Activated T-cell treated with anti-CD3 and anti-CD28 coated beads, Interleukin-2, amount 50 U/mL, for 72 hours (primary cell): Measurements from ENCODE around the gene MMP24. TPM values are rescaled to one million over a fixed set of nuclear protein-coding genes. Genes with fewer than 3 reads are reported as not detected.
A peak's percentile ranks its signal among the peaks of the same experiment; 100 is the strongest.

Experiments
- ATAC-seq, 2 donors: fragments of 150-1000 bp; cut with Tn5 transposase; replicated peaks in 1 of 2; 2 replicates each; pipeline ENCODE4 v1.10.0; 2021; ENCODE audit warnings: moderate library complexity in 2 of 2, mild to moderate bottlenecking in 1 of 2
- DNase-seq, 2 donors: peaks; one replicate each; pipeline ENCODE4 v3.0.0; 2021 to 2022; ENCODE audit warnings: mixed read lengths in 1 of 2
- H3K27ac Mint-ChIP-seq: one replicate; pipeline ENCODE4 v1.8.0; 2022; ENCODE audit warnings: mild to moderate bottlenecking, moderate library complexity, mixed read lengths
- H3K27me3 Mint-ChIP-seq: one replicate; pipeline ENCODE4 v1.8.0; 2022; ENCODE audit warnings: low read depth, mixed read lengths
- H3K36me3 Mint-ChIP-seq, 2 donors: one replicate each; pipeline ENCODE4 v1.8.0; 2022; ENCODE audit warnings: mixed read lengths in 2 of 2, mild to moderate bottlenecking in 1 of 2; ENCODE audit not compliant: insufficient read depth in 2 of 2
- H3K4me1 Mint-ChIP-seq: one replicate; pipeline ENCODE4 v1.8.0; 2022; ENCODE audit warnings: low read depth, mixed read lengths
- H3K4me3 Mint-ChIP-seq, 2 donors: one replicate each; pipeline ENCODE4 v1.8.0; 2022; ENCODE audit warnings: mild to moderate bottlenecking in 2 of 2, mixed read lengths in 2 of 2, moderate library complexity in 2 of 2
- H3K9me3 Mint-ChIP-seq, 2 donors: one replicate each; pipeline ENCODE4 v1.8.0; 2022; ENCODE audit warnings: mixed read lengths in 2 of 2
- total RNA-seq, 2 donors: library from RNA; stranded (reverse); gene quantifications; one replicate each; pipeline ENCODE4 v1.2.3, GENCODE V29; 2022

The MMP24 gene
- total RNA-seq, 2 donors from 2014 or later, result not detected

DNA sequence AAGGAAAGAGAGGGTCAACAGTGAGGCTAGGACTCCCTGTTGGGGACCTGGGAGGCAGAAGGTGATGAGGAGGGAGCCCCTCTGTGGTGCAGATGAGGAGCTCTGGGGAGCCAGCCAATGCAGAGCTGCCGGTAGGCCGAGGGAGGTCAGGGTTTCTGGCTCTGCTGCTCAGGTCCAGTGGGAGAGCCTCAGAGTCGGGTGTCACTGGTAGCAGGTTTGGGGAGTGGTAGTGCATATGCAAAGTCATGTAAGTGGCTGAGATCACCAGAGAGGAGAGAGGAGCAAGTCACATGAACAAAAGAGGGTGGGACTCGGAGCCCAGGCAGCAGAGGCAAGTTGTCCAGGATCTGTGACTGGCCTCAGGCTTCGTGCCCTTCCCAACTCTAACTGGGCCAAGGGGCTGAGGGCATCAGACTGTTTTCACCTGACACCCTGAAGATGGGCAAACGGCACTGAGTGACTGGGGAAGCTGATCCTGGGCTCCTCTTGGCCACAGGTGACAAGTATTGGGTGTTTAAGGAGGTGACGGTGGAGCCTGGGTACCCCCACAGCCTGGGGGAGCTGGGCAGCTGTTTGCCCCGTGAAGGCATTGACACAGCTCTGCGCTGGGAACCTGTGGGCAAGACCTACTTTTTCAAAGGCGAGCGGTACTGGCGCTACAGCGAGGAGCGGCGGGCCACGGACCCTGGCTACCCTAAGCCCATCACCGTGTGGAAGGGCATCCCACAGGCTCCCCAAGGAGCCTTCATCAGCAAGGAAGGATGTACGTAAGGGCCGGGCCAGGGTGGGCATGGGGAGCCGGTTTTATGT, 44.8 kb downstream of the MMP24 start:
- Mint-ChIP-seq H3K27ac (peak overlapping the region; percentile 71), H3K36me3 (no peaks in the 10 kb centered on the region), H3K9me3 (no peaks in the 10 kb centered on the region), H3K4me1 (peaks cover under 1% of the 10 kb centered on the region), H3K27me3 (no peaks in the 10 kb centered on the region), H3K4me3 (no peak overlapping the region)
- DNase-seq (no peak), ATAC-seq (no peak)

DNA sequence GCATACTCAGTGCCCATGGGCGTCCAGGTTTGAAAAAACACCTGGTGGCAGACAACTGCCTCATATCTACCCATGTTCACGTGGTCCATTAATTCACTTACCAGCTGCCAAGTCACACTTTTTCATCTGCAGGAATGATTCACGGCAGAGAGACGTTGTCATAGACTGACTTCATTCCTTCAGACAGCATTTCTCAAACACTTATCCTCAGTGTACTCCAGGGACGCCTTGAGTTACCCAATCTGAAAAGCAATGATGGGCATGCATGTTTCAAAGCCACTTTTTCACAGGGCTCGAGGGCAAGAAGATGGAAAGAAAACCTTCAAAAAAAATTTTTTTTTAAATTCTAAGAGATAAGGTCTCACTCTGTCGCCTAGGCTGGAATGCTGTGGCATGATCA, 45.4 kb downstream of the MMP24 start:
- no peaks in the 10 kb centered on the region for H3K9me3 Mint-ChIP-seq
- H3K27me3 Mint-ChIP-seq, result no peaks in the 10 kb centered on the region
- H3K4me3 Mint-ChIP-seq, result no peak overlapping the region
- ATAC-seq (no peak), DNase-seq (no peak)
- H3K27ac Mint-ChIP-seq, result no peak overlapping the region
- H3K36me3 Mint-ChIP-seq, result peaks cover 0 to under 1% of the 10 kb centered on the region in 2 donors
- peaks cover 7% of the 10 kb centered on the region for H3K4me1 Mint-ChIP-seq

DNA sequence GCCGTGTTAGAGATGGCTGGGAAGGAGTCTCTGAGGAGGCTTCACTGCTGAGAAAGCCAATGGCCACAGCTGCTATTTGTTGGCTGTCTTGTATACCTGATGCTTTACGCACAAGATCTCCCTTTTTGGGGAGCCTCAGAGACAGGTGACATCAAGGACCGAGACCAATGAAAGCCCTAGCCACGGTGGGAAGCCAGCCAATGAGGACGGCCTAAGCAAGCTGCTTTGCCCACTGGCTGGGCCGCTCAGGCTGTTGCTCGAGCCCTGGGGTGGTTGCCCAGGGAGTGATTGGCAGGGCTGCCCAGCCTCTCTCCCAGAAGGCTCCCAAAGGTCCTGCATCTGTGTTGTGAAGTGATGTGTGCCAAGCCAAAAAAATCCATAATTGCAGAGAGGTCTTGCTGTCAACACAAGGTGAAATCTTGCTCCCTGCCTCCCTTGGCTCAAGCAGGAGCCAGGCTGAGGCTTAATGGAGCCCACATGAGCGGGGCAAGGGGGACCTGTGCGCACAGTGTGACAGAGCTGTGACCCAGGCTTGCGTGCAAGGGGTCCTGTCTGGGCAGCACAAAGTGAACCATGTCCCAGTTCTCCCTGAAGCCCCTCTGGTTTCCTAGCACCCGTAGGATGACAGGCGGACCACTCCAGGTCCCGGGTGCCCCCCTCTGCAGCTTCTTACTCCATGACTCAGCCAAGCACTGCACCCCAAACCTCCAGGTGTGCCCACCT, 47.1 kb downstream of the MMP24 start:
- Mint-ChIP-seq H3K36me3 (peaks cover 4 to 6% of the 10 kb centered on the region in 2 donors), H3K27ac (no peak overlapping the region), H3K4me3 (no peak overlapping the region), H3K9me3 (no peaks in the 10 kb centered on the region), H3K27me3 (no peaks in the 10 kb centered on the region), H3K4me1 (peaks cover 16% of the 10 kb centered on the region)
- no peak for DNase-seq
- ATAC-seq, result no peak

DNA sequence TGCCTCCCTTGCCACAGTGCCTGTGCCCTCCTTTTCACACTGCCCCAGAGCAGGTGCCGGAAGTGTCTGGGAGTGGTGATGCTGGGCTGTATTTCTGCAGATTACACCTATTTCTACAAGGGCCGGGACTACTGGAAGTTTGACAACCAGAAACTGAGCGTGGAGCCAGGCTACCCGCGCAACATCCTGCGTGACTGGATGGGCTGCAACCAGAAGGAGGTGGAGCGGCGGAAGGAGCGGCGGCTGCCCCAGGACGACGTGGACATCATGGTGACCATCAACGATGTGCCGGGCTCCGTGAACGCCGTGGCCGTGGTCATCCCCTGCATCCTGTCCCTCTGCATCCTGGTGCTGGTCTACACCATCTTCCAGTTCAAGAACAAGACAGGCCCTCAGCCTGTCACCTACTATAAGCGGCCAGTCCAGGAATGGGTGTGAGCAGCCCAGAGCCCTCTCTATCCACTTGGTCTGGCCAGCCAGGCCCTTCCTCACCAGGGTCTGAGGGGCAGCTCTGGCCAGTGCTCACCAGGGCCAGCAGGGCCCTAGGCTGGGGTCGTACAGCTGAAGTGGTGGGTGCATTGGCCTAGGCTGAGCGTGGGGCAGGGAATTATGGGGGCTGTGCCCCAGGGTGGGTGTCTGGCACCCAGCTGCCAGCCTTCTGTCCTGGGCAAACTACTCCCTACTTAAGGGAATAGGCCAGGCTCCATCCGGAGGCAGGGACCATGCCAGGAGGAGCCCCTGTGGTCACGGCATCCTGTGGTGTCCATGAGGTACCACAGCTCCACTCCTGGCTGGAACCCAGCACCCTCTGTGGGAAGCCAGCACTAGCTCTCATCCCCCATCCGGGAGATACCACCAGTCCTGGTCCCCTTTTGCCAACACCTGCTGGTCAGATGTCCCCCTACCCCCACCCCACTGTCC, 47.9 kb downstream of the MMP24 start:
- Mint-ChIP-seq H3K4me1 (peaks cover 16% of the 10 kb centered on the region), H3K36me3 (peaks cover 7 to 8% of the 10 kb centered on the region in 2 donors), H3K27ac (no peak overlapping the region), H3K4me3 (no peak overlapping the region), H3K9me3 (no peaks in the 10 kb centered on the region), H3K27me3 (no peaks in the 10 kb centered on the region)
- DNase-seq, result no peak
- ATAC-seq, result no peak

DNA sequence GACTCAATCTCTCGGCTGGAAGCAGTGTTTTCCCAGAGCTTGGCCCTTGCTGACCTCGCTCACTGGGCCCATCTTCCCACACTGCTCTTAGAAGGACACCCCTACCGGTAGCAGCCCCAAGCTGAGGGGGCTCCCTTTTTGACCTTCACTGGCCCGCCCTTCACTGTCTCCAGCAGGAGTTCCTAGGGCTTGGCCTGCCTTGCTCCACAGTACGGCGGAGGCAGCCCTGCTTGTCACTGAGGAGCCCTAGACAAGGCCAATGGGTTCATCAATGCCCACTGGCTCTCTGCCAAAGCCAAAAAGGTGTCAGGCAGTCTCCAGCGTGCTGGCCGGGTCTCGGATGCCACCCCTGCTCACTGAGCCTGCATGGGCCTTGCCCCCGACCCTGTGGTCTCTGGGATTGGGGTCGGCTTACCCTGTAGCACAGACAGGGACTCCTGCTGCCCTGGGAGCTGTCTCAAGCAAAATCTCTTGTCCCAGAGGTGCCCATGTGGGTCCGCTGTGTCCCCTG, 49.3 kb downstream of the MMP24 start:
- peaks cover 16% of the 10 kb centered on the region for H3K4me1 Mint-ChIP-seq
- H3K27ac Mint-ChIP-seq, result peak overlapping the region; percentile 99
- DNase-seq, result no peak
- peaks cover 9 to 15% of the 10 kb centered on the region in 2 donors for H3K36me3 Mint-ChIP-seq
- no peaks in the 10 kb centered on the region for H3K9me3 Mint-ChIP-seq
- ATAC-seq, result no peak
- H3K27me3 Mint-ChIP-seq, result no peaks in the 10 kb centered on the region
- peak overlapping the region; percentile 98 to 99 for H3K4me3 Mint-ChIP-seq

DNA sequence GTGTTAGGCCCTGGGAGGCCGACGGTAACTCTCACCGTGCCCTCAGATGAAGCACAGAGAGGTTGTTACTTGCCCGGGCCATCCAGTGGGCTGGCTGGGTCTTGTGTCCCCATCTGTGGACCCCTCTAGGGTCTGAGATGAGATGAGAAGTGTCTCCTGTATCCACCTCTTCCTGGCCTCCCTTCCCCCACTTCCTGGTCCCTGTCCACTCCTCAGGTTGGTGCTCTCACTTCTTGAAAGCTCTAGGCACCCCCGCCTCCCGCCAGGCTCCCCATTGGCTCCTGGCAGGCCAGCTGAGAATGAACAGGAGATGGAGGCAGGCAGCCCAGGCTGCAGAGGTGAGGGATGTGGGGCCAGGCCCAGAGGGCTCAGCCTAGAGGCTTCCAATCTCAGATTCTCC, 49.9 kb downstream of the MMP24 start:
- Mint-ChIP-seq H3K9me3 (no peaks in the 10 kb centered on the region), H3K4me3 (peak overlapping the region; percentile 98 to 99), H3K27ac (peak overlapping the region; percentile 99), H3K36me3 (peaks cover 9 to 15% of the 10 kb centered on the region in 2 donors), H3K27me3 (no peaks in the 10 kb centered on the region), H3K4me1 (peaks cover 16% of the 10 kb centered on the region)
- DNase-seq, result no peak
- no peak for ATAC-seq

DNA sequence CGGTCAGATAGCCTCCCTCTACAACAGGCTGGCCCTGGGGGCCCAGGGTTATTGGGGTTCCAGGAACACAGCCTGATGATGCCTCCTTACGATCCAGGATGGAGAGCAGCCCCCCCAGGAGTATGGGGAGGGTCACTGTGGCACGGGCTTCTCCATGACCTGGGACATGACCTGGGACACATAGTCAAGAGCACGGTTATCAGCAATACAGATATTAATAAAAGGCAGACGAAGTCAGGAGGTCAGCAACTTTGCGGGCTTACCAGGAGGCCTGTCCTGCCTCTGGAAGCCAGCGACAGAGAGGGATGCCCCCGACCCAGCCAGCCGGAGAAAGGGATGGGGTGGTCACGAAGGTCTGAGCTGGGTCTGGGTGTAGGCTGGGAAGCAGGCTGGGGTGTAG, 50.6 kb downstream of the MMP24 start:
- no peak for ATAC-seq
- H3K4me1 Mint-ChIP-seq, result peaks cover 19% of the 10 kb centered on the region
- no peaks in the 10 kb centered on the region for H3K9me3 Mint-ChIP-seq
- peak overlapping the region; percentile 99 for H3K27ac Mint-ChIP-seq
- DNase-seq, result no peak
- H3K36me3 Mint-ChIP-seq, result peaks cover 9 to 19% of the 10 kb centered on the region in 2 donors
- H3K27me3 Mint-ChIP-seq, result no peaks in the 10 kb centered on the region
- peak overlapping the region; percentile 98 to 99 for H3K4me3 Mint-ChIP-seq

DNA sequence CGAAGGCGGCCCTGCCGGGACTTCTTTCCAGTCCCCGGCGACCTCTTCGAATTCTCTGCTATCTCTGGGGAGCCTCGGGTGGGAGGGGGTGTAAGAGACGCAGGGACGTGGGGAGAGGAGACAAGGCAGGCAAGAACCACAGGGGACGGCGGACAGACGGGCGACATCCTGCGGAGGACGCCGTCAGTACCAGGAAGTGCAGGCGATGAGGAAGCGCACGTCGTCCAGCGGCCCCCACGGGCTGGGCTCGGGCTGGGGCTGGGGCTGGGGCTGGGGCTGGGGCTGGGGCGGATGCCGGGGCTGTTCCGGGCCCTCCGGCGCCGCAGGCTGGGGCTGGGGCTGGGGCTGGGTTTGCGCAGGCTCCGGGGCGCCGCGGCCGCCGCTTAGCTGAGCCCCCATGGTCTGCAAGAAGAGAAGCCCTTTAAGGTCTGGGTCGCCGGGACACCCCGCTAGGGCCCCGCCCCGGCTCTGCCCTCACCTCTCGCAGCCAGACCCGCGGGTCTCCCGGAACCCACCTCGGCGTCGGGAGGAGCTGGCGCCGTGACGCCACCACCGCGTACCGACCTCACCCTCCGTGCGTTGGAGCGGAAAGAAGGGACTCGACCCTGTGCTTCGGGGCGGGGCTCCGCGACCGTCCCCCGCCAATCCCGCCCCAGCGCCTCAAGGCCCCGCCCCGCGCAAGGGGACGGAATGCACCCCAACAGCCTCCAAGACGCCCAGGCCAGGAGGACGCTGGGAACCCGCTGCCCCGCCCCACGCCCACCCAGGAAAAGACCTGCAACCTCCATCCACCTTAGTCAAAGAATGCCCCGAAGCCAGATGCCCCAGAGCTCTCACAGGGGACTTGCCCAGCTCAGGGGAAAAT, 51.3 kb downstream of the MMP24 start, which contains the start of gene MMP24OS:
MMP24OS (minus strand) TSS at position 592 of the 865 bp plus-strand sequence; CDS start at position 399, 193 bp downstream.
- ATAC-seq (peak; percentile 94 to 95), DNase-seq (peak; percentile 93)
- H3K36me3 Mint-ChIP-seq, result peaks cover 11 to 22% of the 10 kb centered on the region in 2 donors
- H3K4me1 Mint-ChIP-seq, result peaks cover 25% of the 10 kb centered on the region
- H3K9me3 Mint-ChIP-seq, result no peaks in the 10 kb centered on the region
- no peaks in the 10 kb centered on the region for H3K27me3 Mint-ChIP-seq
- H3K4me3 Mint-ChIP-seq, result peak within 1 kb of the TSS; percentile 98 to 99
- H3K27ac Mint-ChIP-seq, result peak within 1 kb of the TSS; percentile 99

DNA sequence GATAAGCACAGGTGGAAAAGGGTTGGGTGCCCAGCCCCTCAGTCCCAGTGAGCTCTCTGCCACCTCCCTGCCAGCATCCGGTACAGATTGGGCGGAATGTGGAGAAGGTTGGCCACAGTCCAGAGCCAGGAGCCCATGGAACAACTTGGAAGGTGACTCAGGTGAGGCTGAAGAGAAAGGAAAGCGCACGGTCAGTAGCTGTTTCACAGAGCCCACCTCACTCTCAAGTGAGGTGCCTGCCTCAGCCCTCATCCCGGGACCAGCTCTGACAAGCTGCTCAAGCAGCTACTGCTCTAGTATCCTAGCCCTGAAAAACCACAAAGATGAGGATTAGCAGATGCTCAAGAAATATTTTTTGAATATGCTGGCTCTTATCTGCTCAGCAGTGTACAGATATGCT, 52.5 kb downstream of the MMP24 start:
- ATAC-seq (no peak), DNase-seq (no peak)
- no peaks in the 10 kb centered on the region for H3K27me3 Mint-ChIP-seq
- H3K36me3 Mint-ChIP-seq, result peaks cover 11 to 22% of the 10 kb centered on the region in 2 donors
- no peak overlapping the region for H3K4me3 Mint-ChIP-seq
- H3K4me1 Mint-ChIP-seq, result peaks cover 36% of the 10 kb centered on the region
- H3K9me3 Mint-ChIP-seq, result no peaks in the 10 kb centered on the region
- H3K27ac Mint-ChIP-seq, result peak overlapping the region; percentile 67

DNA sequence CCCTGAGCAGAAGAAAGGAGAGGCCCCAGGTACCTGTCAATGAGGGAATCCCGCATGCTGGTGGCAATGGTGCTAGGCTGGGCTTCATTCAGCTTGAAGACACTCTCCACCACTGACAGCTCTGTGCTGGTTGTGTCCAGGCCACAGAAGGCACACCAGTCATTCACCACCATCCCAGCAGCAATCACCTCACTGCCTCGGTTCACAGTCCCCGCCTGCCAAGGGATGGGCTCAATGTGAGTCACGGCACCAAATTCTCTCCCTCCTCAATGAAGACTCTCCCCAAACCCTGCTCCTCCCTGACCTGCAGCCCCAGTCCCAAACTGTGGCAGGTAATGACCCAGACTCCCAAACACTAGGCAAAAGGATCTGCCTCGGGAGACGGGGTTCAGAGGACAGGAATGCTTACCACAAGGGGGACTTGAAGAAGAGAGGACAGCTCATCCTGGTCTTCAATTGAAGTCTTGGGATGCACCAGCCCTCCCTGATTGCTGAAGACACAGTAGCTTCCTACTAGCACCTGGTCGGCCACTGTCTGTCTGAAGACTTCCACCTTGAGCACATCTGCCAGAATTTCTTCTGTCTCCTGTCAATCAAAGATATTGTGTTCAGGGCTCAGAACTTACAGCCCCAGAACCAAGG, 53.2 kb downstream of the MMP24 start:
- Mint-ChIP-seq H3K4me3 (no peak overlapping the region), H3K27ac (peak overlapping the region; percentile 67), H3K27me3 (no peaks in the 10 kb centered on the region), H3K36me3 (peaks cover 11 to 23% of the 10 kb centered on the region in 2 donors), H3K4me1 (peaks cover 38% of the 10 kb centered on the region), H3K9me3 (no peaks in the 10 kb centered on the region)
- ATAC-seq (no peak), DNase-seq (no peak)

DNA sequence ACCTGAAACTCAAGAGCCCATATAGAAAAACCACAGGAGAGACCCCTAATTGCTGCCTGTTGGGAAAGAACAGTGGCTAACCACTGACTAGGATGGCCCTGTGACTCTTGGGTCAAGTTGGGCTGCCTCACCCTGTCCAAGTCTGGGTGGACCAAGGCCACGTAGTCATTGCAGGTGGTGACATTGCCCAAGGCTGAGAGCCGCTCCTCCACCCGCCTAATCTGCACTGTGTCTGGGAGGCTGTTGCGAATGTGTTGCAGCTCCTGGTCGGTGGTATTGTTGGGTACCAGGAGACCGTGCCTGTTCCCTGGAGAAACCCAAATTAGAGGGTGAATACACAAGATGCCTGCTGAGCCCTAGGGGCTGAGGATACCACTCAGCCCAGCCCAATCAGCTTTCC, 54.0 kb downstream of the MMP24 start:
- Mint-ChIP-seq H3K9me3 (no peaks in the 10 kb centered on the region), H3K27ac (peak overlapping the region; percentile 21), H3K4me3 (no peak overlapping the region), H3K27me3 (no peaks in the 10 kb centered on the region), H3K4me1 (peaks cover 46% of the 10 kb centered on the region), H3K36me3 (peaks cover 11 to 24% of the 10 kb centered on the region in 2 donors)
- ATAC-seq (no peak), DNase-seq (no peak)
